Measurements from ENCODE around the gene LRRC49. TPM values are rescaled to one million over a fixed set of nuclear protein-coding genes. Genes with fewer than 3 reads are reported as not detected.
A peak's percentile ranks its signal among the peaks of the same experiment; 100 is the strongest.

The LRRC49 gene
- polyA plus RNA-seq, 2 of the 4 experiments (the other 2 are of a cell fraction) = 10.0 to 14.3 TPM

DNA sequence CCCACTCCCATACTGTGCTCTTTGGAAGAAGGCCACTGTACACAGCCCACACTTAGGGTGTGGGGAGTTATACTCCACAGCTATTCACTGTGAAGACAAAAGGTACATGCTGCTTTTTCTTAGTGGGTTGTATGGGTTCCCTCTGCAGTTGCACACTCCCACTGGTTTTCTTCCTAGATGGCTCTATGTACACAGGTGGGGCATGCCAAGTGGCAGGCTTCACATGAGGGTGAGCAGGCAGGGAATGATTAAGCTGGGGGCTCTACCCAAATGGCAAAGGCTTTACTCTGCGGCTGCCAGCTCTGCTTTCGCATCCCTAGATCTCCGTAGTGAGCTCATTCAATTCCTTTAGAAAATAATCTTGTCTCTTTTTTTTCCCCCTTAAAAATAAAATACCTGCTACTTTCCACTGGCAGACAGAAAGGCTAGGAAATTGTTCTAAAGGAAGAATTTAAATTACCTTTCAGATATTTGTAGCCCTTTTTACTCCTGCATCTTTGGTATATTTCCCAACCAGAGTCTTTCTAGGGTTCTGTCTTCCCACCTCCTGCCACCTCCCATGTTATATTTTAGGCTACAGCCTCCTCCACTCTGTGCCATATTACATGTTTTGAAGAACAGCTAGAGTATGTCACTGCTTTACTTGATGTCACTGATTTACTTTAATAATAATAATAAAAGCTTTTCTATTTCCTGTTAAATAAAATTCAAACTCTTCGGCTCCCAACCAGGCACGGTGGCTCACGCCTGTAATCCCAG is 46.8 kb upstream of the LRRC49 start:
- H3K9me3 ChIP-seq = no peaks in the 10 kb centered on the region
- no peak overlapping the region for H3K27ac ChIP-seq
- no peaks in the 10 kb centered on the region for H3K4me1 ChIP-seq
- TF ChIP-seq POLR2A (IDR thresholded peaks at IDR 0.05; ENCODE audit: low read length) (no peak), HOXA7 (CRISPR knock-in tag; IDR thresholded peaks at IDR 0.05) (no peak), RARB (CRISPR knock-in tag; IDR thresholded peaks at IDR 0.05) (no peak), MAZ (IDR thresholded peaks at IDR 0.05; ENCODE audit: borderline replicate concordance, low read depth, low read length) (no peak), ESRRA (IDR thresholded peaks at IDR 0.05; ENCODE audit: borderline replicate concordance, low read length) (no peak)
- TF ChIP-seq, protein P1, sequence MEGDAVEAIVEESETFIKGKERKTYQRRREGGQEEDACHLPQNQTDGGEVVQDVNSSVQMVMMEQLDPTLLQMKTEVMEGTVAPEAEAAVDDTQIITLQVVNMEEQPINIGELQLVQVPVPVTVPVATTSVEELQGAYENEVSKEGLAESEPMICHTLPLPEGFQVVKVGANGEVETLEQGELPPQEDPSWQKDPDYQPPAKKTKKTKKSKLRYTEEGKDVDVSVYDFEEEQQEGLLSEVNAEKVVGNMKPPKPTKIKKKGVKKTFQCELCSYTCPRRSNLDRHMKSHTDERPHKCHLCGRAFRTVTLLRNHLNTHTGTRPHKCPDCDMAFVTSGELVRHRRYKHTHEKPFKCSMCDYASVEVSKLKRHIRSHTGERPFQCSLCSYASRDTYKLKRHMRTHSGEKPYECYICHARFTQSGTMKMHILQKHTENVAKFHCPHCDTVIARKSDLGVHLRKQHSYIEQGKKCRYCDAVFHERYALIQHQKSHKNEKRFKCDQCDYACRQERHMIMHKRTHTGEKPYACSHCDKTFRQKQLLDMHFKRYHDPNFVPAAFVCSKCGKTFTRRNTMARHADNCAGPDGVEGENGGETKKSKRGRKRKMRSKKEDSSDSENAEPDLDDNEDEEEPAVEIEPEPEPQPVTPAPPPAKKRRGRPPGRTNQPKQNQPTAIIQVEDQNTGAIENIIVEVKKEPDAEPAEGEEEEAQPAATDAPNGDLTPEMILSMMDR (IDR thresholded peaks at IDR 0.05) = no peak
- peak; percentile 88 for FAIRE-seq
- WGBS (ENCODE audit: missing lambda C conversion rate) = 94% methylated on average over 6 of the region's 6 CpGs
- no peak overlapping the region for H3K4me2 ChIP-seq
- no peak for ATAC-seq
- ChIA-PET POLR2A (no interaction called here), CTCF (interaction anchor here (0.6 to 15.0 kb wide), 10 partner anchors 8 to 166 kb away, joined by 3 to 148 read pairs (median 8); partner anchors contain the start of gene LARP6)
- no peak overlapping the region for H3K4me3 ChIP-seq
- DNase-seq (ENCODE audit: low read depth in 1 of 2, low spot score in 1 of 2) = no peak

DNA sequence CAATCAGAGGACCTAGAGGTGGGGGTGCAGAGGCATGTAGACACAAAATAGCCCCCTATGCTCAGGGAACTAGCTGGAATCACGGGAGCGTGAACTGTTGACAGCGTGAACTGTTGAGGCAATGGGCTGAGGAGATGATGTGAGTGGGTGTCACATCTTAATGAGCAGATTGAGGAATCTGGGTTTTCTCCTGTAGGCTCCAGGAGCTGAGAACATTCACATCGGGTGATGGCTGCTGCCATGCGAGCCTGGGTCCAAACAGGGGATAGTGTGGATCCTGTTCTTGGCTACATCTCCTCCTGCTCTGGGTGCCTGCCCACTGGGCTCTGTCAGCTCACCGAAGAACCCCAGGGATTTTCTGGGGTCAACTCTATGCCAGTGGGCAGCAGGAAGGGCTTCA is 40.7 kb upstream of the LRRC49 start:
- no peak overlapping the region for H3K4me3 ChIP-seq
- DNase-seq (ENCODE audit: low read depth in 1 of 2, low spot score in 1 of 2) (no peak), ATAC-seq (no peak), FAIRE-seq (no peak)
- H3K9me3 ChIP-seq = no peaks in the 10 kb centered on the region
- peaks cover 31% of the 10 kb centered on the region for H3K4me1 ChIP-seq
- POLR2A ChIA-PET = interaction anchor here (1.1 to 1.3 kb wide), 2 partner anchors 12 to 41 kb away, joined by 3 read pairs; no protein-coding TSS in a partner anchor
- CTCF ChIA-PET = interaction anchor here (0.6 to 16.8 kb wide), 13 partner anchors 10 to 180 kb away, joined by 3 to 300 read pairs (median 12); no protein-coding TSS in a partner anchor
- peak overlapping the region in 1 of 2 experiments; percentile 93; a peak in 1 of 6 replicates for H3K27ac ChIP-seq
- H3K4me2 ChIP-seq = peak overlapping the region; percentile 84; the same call in 1 of the 3 replicates
- WGBS (ENCODE audit: missing lambda C conversion rate) = 95% methylated on average over 5 of the region's 6 CpGs
- TF ChIP-seq CEBPB (IDR thresholded peaks at IDR 0.05) (no peak), NFE2L2 (conservative IDR thresholded peaks at IDR 0.05; ENCODE audit: low read length) (no peak), PHF8 (IDR thresholded peaks at IDR 0.05; ENCODE audit: borderline replicate concordance, low read depth) (no peak), HDAC2 (IDR thresholded peaks at IDR 0.05) (no peak), KDM5A (IDR thresholded peaks at IDR 0.05) (no peak), POLR2AphosphoS2 (conservative IDR thresholded peaks at IDR 0.05; ENCODE audit: low read length) (no peak), EHF (CRISPR knock-in tag; IDR thresholded peaks at IDR 0.05) (no peak), BHLHE40 (IDR thresholded peaks at IDR 0.05; ENCODE audit: low read depth, low read length) (no peak), NPAS2 (CRISPR knock-in tag; IDR thresholded peaks at IDR 0.05; ENCODE audit: borderline replicate concordance) (no peak), HOXB13 (CRISPR knock-in tag; IDR thresholded peaks at IDR 0.05; ENCODE audit: low read depth) (no peak), KDM1A (IDR thresholded peaks at IDR 0.05; ENCODE audit: low read depth) (no peak), SMC3 (IDR thresholded peaks at IDR 0.05) (no peak), EHMT2 (IDR thresholded peaks at IDR 0.05; ENCODE audit: low read depth) (no peak)
- TF ChIP-seq, protein P2, sequence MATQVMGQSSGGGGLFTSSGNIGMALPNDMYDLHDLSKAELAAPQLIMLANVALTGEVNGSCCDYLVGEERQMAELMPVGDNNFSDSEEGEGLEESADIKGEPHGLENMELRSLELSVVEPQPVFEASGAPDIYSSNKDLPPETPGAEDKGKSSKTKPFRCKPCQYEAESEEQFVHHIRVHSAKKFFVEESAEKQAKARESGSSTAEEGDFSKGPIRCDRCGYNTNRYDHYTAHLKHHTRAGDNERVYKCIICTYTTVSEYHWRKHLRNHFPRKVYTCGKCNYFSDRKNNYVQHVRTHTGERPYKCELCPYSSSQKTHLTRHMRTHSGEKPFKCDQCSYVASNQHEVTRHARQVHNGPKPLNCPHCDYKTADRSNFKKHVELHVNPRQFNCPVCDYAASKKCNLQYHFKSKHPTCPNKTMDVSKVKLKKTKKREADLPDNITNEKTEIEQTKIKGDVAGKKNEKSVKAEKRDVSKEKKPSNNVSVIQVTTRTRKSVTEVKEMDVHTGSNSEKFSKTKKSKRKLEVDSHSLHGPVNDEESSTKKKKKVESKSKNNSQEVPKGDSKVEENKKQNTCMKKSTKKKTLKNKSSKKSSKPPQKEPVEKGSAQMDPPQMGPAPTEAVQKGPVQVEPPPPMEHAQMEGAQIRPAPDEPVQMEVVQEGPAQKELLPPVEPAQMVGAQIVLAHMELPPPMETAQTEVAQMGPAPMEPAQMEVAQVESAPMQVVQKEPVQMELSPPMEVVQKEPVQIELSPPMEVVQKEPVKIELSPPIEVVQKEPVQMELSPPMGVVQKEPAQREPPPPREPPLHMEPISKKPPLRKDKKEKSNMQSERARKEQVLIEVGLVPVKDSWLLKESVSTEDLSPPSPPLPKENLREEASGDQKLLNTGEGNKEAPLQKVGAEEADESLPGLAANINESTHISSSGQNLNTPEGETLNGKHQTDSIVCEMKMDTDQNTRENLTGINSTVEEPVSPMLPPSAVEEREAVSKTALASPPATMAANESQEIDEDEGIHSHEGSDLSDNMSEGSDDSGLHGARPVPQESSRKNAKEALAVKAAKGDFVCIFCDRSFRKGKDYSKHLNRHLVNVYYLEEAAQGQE (IDR thresholded peaks at IDR 0.05) = no peak
- TF ChIP-seq, protein P3, sequence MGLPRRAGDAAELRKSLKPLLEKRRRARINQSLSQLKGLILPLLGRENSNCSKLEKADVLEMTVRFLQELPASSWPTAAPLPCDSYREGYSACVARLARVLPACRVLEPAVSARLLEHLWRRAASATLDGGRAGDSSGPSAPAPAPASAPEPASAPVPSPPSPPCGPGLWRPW (IDR thresholded peaks at IDR 0.05) = no peak
- TF ChIP-seq, protein P4, sequence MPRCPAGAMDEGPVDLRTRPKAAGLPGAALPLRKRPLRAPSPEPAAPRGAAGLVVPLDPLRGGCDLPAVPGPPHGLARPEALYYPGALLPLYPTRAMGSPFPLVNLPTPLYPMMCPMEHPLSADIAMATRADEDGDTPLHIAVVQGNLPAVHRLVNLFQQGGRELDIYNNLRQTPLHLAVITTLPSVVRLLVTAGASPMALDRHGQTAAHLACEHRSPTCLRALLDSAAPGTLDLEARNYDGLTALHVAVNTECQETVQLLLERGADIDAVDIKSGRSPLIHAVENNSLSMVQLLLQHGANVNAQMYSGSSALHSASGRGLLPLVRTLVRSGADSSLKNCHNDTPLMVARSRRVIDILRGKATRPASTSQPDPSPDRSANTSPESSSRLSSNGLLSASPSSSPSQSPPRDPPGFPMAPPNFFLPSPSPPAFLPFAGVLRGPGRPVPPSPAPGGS (IDR thresholded peaks at IDR 0.05) = no peak

All from A549 (cell line).